ENCODE results near the gene UTP14C.

- no peak for TF ChIP-seq CTCF (conservative IDR thresholded peaks at IDR 0.05; ENCODE audit: low read depth in 2 of 2)
- TF ChIP-seq REST (IDR thresholded peaks at IDR 0.05; ENCODE audit: unreplicated experiment), result no peak
Measured at GRCh38 chr13:52034616-52035226, 10.2 kb downstream of the UTP14C start.
